ENCODE data around the gene ZNF284.

DNA sequence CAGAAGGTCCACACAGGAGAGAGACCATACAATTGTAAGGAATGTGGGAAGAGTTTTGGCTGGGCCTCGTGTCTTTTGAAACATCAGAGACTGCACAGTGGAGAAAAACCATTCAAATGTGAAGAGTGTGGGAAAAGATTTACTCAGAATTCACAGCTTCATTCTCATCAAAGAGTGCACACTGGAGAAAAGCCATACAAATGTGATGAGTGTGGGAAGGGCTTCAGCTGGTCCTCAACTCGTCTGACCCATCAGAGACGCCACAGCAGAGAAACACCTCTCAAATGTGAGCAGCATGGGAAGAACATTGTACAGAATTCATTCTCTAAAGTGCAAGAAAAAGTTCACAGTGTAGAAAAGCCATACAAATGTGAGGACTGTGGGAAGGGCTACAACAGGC is 35.8 kb downstream of the ZNF284 start:
- TF ChIP-seq, protein P1, sequence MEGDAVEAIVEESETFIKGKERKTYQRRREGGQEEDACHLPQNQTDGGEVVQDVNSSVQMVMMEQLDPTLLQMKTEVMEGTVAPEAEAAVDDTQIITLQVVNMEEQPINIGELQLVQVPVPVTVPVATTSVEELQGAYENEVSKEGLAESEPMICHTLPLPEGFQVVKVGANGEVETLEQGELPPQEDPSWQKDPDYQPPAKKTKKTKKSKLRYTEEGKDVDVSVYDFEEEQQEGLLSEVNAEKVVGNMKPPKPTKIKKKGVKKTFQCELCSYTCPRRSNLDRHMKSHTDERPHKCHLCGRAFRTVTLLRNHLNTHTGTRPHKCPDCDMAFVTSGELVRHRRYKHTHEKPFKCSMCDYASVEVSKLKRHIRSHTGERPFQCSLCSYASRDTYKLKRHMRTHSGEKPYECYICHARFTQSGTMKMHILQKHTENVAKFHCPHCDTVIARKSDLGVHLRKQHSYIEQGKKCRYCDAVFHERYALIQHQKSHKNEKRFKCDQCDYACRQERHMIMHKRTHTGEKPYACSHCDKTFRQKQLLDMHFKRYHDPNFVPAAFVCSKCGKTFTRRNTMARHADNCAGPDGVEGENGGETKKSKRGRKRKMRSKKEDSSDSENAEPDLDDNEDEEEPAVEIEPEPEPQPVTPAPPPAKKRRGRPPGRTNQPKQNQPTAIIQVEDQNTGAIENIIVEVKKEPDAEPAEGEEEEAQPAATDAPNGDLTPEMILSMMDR (IDR thresholded peaks at IDR 0.05; ENCODE audit: low read depth, low read length) = no peak
- no peak for TF ChIP-seq POLR2A (IDR thresholded peaks at IDR 0.05; ENCODE audit: extremely low read depth, insufficient read length)

Data from NB4 (cell line).